ENCODE results near the gene TAF11L5. TPM values are rescaled to one million over a fixed set of nuclear protein-coding genes. Genes with fewer than 3 reads are reported as not detected.
"Not testable (repeated sequence)": the region's sequence is repeated elsewhere in the genome, so short reads cannot be mapped to it uniquely, and the experiment has no call there.

The TAF11L5 gene
- total and polyA plus RNA-seq, 2 of the 8 experiments (the other 6 are each of a cell fraction or from before 2014, with no cell fraction given) = not detected

GRCh38 chr5:17491257-17491656 lies 33.8 kb upstream of the TAF11L5 start:
- H3K9me3 ChIP-seq (ENCODE audit: insufficient read depth in 2 of 2, low read depth in 1 of 2, low read length in 1 of 2); H3K56ac ChIP-seq (replicated peaks; ENCODE audit: insufficient read length, low read depth, low read length); H3K27ac ChIP-seq (ENCODE audit: low read depth, low read length); H3K9ac ChIP-seq (replicated peaks in 1 of 4; ENCODE audit: extremely low read depth in 1 of 4, low read depth in 3 of 4, low read length in 3 of 4); H3K27me3 ChIP-seq (replicated peaks in 1 of 4; ENCODE audit: control insufficient read depth in 3 of 4, extremely low read depth in 1 of 4, insufficient read depth in 3 of 4, low read length in 3 of 4); H3K79me1 ChIP-seq (ENCODE audit: low read depth, low read length); DNase-seq (ENCODE audit: low read depth in 1 of 2, low spot score in 2 of 2); H2BK120ac ChIP-seq (replicated peaks; ENCODE audit: low read depth, low read length); CTCF ChIA-PET (ENCODE audit: partially characterized antibody); H2AK5ac ChIP-seq (ENCODE audit: low read depth, low read length); H4K5ac ChIP-seq (ENCODE audit: insufficient read length, low read depth, low read length); H3K23ac ChIP-seq (ENCODE audit: insufficient read length); H2BK15ac ChIP-seq (ENCODE audit: low read length); H3K36me3 ChIP-seq (ENCODE audit: control insufficient read depth in 2 of 4, insufficient read depth in 4 of 4, low read length in 3 of 4); H3K23me2 ChIP-seq (ENCODE audit: low read depth, low read length); FAIRE-seq; H3K4me2 ChIP-seq (ENCODE audit: insufficient read depth in 1 of 2, low read depth in 2 of 2, low read length in 2 of 2); H3K4me1 ChIP-seq (replicated peaks in 1 of 4; ENCODE audit: control insufficient read depth in 3 of 4, insufficient read depth in 4 of 4, low read length in 3 of 4); H3K4me3 ChIP-seq (ENCODE audit: extremely low read depth in 1 of 4, insufficient read depth in 2 of 4, low read depth in 3 of 4, low read length in 4 of 4); H2BK20ac ChIP-seq (ENCODE audit: low read length); H4K20me1 ChIP-seq (replicated peaks in 1 of 2; ENCODE audit: control insufficient read depth in 1 of 2, insufficient read depth in 2 of 2, low read length in 2 of 2); H2BK5ac ChIP-seq (ENCODE audit: low read depth, low read length); H2BK12ac ChIP-seq (ENCODE audit: low read depth, low read length); POLR2A ChIA-PET (ENCODE audit: partially characterized antibody); H3K14ac ChIP-seq (ENCODE audit: insufficient read length); H3K18ac ChIP-seq (ENCODE audit: extremely low read depth, low read length); H4K8ac ChIP-seq (ENCODE audit: extremely low read depth, insufficient read depth, low read length); H2AFZ ChIP-seq (ENCODE audit: low read length); H3K4ac ChIP-seq (replicated peaks; ENCODE audit: insufficient read length, low read depth, low read length); H4K91ac ChIP-seq (replicated peaks; ENCODE audit: insufficient read length, low read length); H3K79me2 ChIP-seq (ENCODE audit: control insufficient read depth in 1 of 2, insufficient read depth in 2 of 2, low read length in 2 of 2): not testable (repeated sequence)
- 92% methylated on average over 13 of the region's 23 CpGs; no CpG with 5 or more reads in 1 of the 2 experiments for WGBS, 2 experiments (ENCODE audit: extremely low coverage in 1 of 2, insufficient coverage in 1 of 2, insufficient read length in 1 of 2, insufficient replicate concordance in 2 of 2, low coverage in 1 of 2, low lambda C conversion rate in 2 of 2, missing lambda C conversion rate in 1 of 2)

All from H1 (cell line).